HK-2 (cell line): Measurements from ENCODE around the gene SAMD4A.

Experiments
- DNase-seq: peaks from one replicate; pipeline ENCODE4 v3.0.0-alpha.2; 2018; ENCODE audit not compliant: unreplicated experiment

Gene SAMD4A

DNA sequence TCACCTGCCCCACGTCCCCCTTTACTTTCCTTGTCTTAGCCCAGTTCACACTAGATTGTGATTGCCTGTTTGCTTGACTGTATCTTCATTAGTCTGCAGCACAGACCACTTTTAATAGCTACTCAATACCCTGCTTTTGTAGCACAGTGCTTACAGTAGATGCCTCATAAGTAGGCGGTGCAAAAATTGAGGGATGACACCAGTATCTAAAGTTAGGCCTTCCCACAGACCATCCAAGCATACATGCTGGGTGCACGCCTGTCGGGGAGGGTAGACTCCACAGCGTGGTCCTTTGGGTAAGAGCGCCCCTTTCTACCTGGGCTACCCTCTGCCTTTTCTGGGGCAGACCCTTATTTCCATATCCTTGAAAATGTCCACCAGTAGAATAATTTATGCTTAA lies 194.9 kb downstream of the SAMD4A start:
- DNase-seq = no peak

- no peak for DNase-seq
Measured at GRCh38 chr14:54762296-54762695, 195.4 kb downstream of the SAMD4A start.

DNA sequence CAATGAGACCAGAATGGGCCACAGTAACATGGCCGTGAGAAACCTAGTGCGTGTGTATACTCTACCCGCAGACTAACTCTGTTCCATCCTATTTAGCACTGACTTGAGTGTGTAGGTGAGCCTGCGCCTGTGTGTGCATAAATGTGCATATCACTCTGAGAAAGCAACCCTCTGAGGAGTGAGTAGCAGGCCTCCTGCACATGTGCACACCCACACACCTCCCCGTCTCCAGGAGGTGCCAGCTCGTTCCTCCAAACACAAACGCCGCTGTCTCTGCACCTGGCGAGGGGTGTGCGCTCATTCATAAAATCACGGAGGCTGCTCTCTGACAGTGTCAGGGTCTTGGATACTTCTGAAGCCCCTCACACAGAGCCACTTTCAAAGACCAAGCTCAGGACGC lies 196.8 kb downstream of the SAMD4A start:
- DNase-seq = no peak

GRCh38 chr14:54766276-54767138 lies 199.6 kb downstream of the SAMD4A start:
- DNase-seq = no peak

GRCh38 chr14:54767139-54767431 lies 200.2 kb downstream of the SAMD4A start:
- no peak for DNase-seq

DNA sequence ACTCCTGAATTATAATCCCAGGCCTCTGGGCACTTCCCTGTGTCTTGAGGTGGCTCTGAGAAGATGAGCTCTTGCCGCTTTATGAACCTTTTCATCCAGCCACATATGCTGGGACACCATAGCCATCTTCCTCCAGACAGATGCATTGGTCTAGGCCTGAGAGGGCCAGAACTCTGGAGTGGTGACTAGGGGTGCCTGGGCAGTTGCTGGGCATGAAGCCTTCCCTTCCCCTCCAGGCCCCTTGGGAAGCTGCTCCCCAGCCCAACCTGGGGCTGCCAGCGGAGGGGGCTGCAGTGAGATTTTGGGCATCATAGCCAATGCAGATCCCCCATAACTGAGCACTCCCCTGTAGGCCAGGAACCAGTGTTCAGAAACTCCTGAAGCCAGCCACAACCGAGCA lies 200.5 kb downstream of the SAMD4A start:
- no peak for DNase-seq

- no peak for DNase-seq
Measured at GRCh38 chr14:54768501-54769129, 201.7 kb downstream of the SAMD4A start.

- DNase-seq = no peak
Measured at GRCh38 chr14:54769951-54770863, 203.3 kb downstream of the SAMD4A start.

DNA sequence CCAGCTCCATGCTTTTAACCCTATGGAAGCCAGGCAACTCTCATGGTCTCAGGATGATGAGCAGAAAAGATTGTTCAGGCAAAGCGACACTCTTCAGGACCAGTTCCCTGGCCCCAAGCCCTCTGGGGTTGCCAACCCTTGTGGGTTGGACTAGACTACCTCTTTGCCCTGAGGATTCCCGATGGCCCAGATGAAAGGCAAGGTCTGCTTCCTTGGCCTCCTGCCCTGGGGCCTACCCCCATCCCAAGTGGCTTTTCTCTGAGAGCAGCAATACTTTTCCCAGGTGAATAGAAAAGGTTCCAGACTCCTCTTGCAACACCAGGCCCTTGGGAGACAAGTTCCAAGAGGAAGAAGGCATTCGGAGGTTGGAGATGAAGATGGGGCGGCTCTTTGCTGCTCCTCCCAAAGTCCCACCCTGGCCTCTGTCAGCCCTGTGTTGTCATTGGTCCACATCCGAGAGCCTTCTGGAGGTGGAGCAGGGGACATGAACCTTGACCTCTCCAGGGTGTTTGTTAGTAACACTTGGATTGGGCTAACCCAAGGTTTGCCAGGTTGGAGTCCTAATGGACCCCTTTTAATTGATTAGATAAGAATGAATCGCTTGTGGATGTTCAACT lies 204.6 kb downstream of the SAMD4A start:
- no peak for DNase-seq

- no peak for DNase-seq
Measured at GRCh38 chr14:54772451-54772881, 205.5 kb downstream of the SAMD4A start.

DNA sequence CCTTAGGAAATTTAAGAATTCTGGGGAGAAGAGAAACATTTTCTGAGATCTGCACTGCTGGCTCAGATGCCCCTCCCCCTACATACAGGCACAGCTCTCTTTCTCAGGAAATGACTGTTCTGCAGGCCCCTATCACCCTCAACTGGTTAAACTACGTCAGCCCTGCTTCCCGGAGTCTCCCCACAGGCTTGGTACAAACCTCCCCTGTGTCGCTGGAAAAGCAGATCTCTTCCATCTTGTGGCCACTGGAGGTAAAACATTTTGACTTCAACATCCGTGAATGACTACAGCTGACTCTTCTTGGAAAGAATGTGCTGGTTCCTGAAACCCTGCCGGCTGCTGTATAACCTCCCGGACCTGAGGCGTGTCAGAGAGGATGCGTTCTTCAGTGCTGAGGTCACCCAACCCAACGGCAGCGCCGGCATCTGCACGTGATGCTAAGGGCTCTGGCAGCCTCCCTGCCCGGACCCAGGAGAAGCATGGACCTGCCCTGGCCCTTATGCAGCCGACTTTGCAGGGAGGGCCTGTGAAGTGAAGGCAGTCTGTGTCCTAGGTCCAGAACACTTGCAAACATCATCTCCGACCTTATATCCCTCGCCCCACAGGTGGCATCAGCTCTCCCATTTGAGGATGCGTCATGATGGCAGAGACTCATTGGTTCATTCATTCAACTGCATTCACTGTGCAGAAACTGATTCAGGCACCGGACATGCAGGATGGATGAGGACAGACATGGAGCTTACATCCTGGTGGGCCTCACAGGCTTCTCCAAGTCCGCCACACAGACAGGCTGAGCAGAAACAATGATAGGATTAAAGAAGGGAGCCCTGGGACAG lies 206.5 kb downstream of the SAMD4A start:
- peak; percentile 95 for DNase-seq

DNA sequence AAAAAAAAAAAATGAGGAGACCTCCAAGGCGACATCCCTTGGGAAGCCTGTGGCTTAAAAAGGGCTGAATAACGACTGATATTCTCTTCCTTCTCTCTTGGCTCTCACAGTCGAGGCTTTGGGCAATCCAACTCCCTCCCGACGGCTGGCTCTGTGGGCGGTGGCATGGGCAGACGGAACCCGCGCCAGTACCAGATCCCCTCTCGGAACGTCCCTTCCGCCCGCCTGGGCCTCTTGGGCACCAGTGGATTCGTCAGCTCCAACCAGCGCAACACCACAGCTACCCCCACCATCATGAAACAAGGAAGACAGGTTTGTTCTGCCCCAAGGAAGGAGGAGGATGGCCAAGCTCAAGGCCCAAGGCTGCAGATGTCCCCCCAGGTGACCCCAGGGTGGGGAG lies 207.9 kb downstream of the SAMD4A start:
- DNase-seq = no peak

DNA sequence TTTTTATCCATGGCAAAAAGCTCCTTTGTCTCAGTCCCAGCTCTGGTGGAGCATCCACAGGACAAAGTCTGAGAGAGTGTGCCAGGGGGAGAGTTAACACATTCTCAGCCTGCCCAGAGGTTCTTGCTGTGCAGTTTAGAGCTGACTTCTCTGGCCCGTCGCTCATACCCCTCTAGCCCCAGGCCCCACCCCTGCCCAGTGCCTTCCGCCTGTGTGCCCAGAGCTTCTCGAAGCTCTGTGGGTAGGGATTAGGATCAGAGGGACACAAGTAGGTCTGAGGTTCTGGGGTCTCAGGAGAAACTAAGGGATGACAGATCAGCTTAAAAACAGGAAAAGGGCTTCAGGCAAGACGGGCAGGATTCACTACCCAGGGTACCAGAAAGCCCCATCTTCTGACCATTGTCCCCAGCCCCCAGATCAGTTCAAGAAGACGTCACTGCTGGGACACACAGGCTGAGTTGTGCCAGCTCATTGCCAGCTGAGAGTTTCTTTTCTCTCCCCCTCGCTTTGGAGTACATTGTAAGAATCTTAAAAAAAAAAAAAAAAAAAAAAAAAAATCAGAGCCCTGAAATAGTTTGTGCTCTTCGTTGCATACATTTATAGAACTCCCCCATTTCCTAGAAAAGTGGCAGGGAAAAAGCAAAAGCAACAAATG lies 208.7 kb downstream of the SAMD4A start:
- no peak for DNase-seq

GRCh38 chr14:54776361-54777001 lies 209.6 kb downstream of the SAMD4A start:
- DNase-seq = no peak

DNA sequence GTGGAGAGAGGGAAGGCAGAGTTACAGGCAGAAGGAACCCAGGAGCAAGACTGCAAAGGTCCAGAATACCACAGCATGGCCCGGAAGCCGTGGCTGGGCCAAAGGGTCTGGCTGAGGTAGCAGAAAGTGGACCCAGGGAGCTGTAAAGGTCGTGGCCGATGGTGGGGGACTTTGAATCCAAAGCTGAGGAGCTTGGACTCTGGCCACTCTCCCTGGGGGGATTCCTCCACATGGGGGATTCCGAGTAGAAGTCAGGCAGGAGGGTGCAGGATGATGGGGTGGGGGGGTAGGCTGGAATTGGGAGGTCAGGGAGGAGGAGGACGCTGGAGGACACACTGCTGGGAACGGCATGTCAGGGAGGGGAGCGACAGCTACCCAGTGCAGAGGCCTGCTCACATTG lies 210.5 kb downstream of the SAMD4A start:
- DNase-seq = no peak

- DNase-seq = no peak
Measured at GRCh38 chr14:54778618-54779345, 211.9 kb downstream of the SAMD4A start.

- no peak for DNase-seq
Measured at GRCh38 chr14:54781080-54781479, 214.2 kb downstream of the SAMD4A start.

DNA sequence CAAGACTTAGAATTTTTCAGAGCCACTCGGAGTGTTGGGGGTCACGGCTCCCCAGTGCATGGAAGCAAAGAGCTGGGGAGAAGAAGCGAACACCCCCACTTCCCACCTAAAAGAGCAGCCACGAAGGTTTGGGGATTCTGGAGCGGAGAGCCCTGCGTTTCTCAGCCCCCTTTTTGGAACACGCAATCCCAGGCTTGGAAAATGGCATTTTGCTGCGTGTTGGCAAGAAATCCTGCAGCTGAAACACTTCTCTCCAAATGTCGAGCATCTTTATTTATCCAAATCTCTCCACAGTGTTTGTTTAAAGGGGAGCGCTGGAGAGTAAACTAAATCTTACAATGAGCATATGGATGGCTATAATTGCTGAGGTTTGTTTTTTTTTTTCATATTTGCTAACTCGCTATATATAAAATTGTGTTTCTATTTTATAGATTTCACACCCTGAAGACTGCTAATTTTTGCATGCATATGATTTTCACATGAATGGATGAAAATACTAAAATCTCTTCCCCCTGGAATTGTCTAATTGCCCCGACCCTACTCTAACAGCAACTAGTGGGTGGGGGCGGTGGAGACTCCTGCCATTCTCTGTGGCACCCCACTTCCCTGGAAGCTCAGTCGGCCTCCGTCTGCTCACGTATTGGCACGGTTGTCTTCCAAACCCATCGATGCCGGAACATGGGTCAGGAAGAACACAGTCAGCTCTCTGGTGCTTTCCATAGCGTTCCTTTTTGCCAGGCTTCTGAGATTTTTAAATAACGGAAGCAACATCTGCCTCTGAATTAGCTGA lies 215.2 kb downstream of the SAMD4A start:
- DNase-seq = no peak
